OCI-LY3 (cell line): ENCODE measurements around the gene ZNF428.

Experiments used
- EZH2phosphoT487 ChIP-seq: fragments of 200-600 bp; shearing (Covaris generic); IDR thresholded peaks from 2 replicates; pipeline ENCODE4 v1.6.1; 2018; ENCODE audit warnings: antibody characterized with exemption, mixed run types, low read depth
- TF ChIP-seq, protein P1 (sequence below): fragments of 200-600, 300-600 bp; sonication (generic); IDR thresholded peaks from 2 replicates; pipeline ENCODE4 v1.5.1; 2014; ENCODE audit warnings: antibody characterized with exemption, low read length, low read depth

DNA sequence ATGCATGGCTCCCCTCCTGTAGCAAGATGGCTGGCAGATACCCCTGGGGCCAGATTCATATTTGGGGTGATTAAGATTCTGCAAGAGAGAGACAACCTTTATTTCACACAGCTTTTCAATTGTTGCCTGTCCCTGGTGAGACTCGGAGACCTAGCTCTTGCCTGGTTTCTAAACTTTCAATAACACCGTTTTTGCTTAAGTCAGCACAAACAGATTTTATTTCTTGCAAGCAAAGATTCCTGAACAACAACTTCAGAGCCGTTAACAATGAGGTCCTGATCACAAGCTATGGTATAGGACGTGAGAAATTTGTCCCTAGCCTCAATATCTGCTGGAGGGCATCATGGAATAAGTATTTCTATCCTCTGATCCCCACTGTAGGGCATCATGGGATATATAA is 23.1 kb upstream of the ZNF428 start:
- TF ChIP-seq, protein P1, sequence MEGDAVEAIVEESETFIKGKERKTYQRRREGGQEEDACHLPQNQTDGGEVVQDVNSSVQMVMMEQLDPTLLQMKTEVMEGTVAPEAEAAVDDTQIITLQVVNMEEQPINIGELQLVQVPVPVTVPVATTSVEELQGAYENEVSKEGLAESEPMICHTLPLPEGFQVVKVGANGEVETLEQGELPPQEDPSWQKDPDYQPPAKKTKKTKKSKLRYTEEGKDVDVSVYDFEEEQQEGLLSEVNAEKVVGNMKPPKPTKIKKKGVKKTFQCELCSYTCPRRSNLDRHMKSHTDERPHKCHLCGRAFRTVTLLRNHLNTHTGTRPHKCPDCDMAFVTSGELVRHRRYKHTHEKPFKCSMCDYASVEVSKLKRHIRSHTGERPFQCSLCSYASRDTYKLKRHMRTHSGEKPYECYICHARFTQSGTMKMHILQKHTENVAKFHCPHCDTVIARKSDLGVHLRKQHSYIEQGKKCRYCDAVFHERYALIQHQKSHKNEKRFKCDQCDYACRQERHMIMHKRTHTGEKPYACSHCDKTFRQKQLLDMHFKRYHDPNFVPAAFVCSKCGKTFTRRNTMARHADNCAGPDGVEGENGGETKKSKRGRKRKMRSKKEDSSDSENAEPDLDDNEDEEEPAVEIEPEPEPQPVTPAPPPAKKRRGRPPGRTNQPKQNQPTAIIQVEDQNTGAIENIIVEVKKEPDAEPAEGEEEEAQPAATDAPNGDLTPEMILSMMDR = no peak
- no peak for TF ChIP-seq EZH2phosphoT487
